H1 (cell line): ENCODE data around the gene ARNT2. TPM values are rescaled to one million over a fixed set of nuclear protein-coding genes. Genes with fewer than 3 reads are reported as not detected.
A peak's percentile ranks its signal among the peaks of the same experiment; 100 is the strongest.

Experiments
- CTCF ChIA-PET: fragments of 300-600 bp; sonication (Branson Sonifier 250); formaldehyde crosslinking; loops from one replicate; lab custom pipeline; 2021; ENCODE audit not compliant: partially characterized antibody; lab: Charles Lee
- POLR2A ChIA-PET: fragments of 300-600 bp; sonication (Branson Sonifier 250); formaldehyde crosslinking; loops from one replicate; lab custom pipeline; 2021; ENCODE audit warnings: inconsistent platforms; ENCODE audit not compliant: partially characterized antibody; lab: Charles Lee
- DNase-seq, 2 experiments: peaks; one replicate each; pipeline versions ENCODE4 v3.0.0 to v3.0.0-alpha.2; 2010 to 2022; ENCODE audit warnings: low spot score in 2 of 2, low read depth in 1 of 2, mixed read lengths in 1 of 2
- FAIRE-seq: peaks from 2 replicates; lab custom pipeline; 2011; peaks lifted over from hg19 to GRCh38; lab: Jason Lieb, UNC
- H2AFZ ChIP-seq: 2 replicates; pipeline ENCODE4 v1.8.1; 2012; ENCODE audit warnings: low read length, inconsistent platforms
- H2AK5ac ChIP-seq: 2 replicates; pipeline ENCODE4 v1.6.1; 2013; ENCODE audit warnings: low read depth, low read length
- H2BK120ac ChIP-seq: replicated peaks from 2 replicates; pipeline ENCODE3; 2013; ENCODE audit warnings: low read depth, low read length, inconsistent platforms
- H2BK12ac ChIP-seq: 2 replicates; pipeline ENCODE4 v1.6.1; 2013; ENCODE audit warnings: low read depth, low read length
- H2BK15ac ChIP-seq: 2 replicates; pipeline ENCODE4 v1.6.1; 2013; ENCODE audit warnings: low read length
- H2BK20ac ChIP-seq: 2 replicates; pipeline ENCODE4 v1.6.1; 2013; ENCODE audit warnings: low read length
- H2BK5ac ChIP-seq: 2 replicates; pipeline ENCODE4 v1.6.1; 2013; ENCODE audit warnings: low read depth, low read length
- H3K14ac ChIP-seq: 2 replicates; pipeline ENCODE4 v1.6.1; 2013; ENCODE audit warnings: inconsistent platforms; ENCODE audit not compliant: insufficient read length
- H3K18ac ChIP-seq: 2 replicates; pipeline ENCODE4 v1.6.1; 2013; ENCODE audit warnings: low read length; ENCODE audit errors: extremely low read depth
- H3K23ac ChIP-seq: 2 replicates; pipeline ENCODE4 v1.6.1; 2013; ENCODE audit warnings: inconsistent platforms; ENCODE audit not compliant: insufficient read length
- H3K23me2 ChIP-seq: 2 replicates; pipeline ENCODE4 v1.6.1; 2013; ENCODE audit warnings: low read depth, low read length
- H3K27ac ChIP-seq: 2 replicates; pipeline ENCODE4 v1.6.1; 2011; ENCODE audit warnings: low read depth, low read length, inconsistent platforms
- H3K27me3 ChIP-seq, 4 experiments: replicated peaks in 1 of 4; 1 replicate in 1 of 4; 2 replicates in 3 of 4; pipeline versions ENCODE4 v1.6.1 to v1.8.1; 2011 to 2013; ENCODE audit warnings: low read length in 3 of 4, mild to moderate bottlenecking in 3 of 4, inconsistent platforms in 2 of 4, mixed read lengths in 2 of 4, moderate library complexity in 1 of 4; ENCODE audit not compliant: control insufficient read depth in 3 of 4, insufficient read depth in 3 of 4; ENCODE audit errors: extremely low read depth in 1 of 4
- H3K36me3 ChIP-seq, 4 experiments: 2 replicates each; pipeline versions ENCODE4 v1.6.1 to v1.8.1; 2011 to 2013; ENCODE audit warnings: mild to moderate bottlenecking in 4 of 4, low read length in 3 of 4, moderate library complexity in 2 of 4, control low read depth in 1 of 4, inconsistent platforms in 1 of 4; ENCODE audit not compliant: insufficient read depth in 4 of 4, control insufficient read depth in 2 of 4
- H3K4ac ChIP-seq: replicated peaks from 2 replicates; pipeline ENCODE3; 2013; ENCODE audit warnings: low read length, low read depth, mixed read lengths, inconsistent platforms; ENCODE audit not compliant: insufficient read length
- H3K4me1 ChIP-seq, 4 experiments: replicated peaks in 1 of 4; 1 replicate in 1 of 4; 2 replicates in 3 of 4; pipeline versions ENCODE4 v1.6.1 to v1.8.1; 2011 to 2013; ENCODE audit warnings: low read length in 3 of 4, inconsistent platforms in 2 of 4, mixed read lengths in 1 of 4; ENCODE audit not compliant: insufficient read depth in 4 of 4, control insufficient read depth in 3 of 4
- H3K4me2 ChIP-seq, 2 experiments: 2 replicates each; pipeline versions ENCODE4 v1.6.1 to v1.8.1; 2011 to 2013; ENCODE audit warnings: low read depth in 2 of 2, low read length in 2 of 2, control low read depth in 1 of 2, inconsistent platforms in 1 of 2, mild to moderate bottlenecking in 1 of 2; ENCODE audit not compliant: insufficient read depth in 1 of 2
- H3K4me3 ChIP-seq, 4 experiments: fragments of 200-600, 300-600 bp in 1 of 4; sonication (generic), shearing (Covaris generic), sonication (Bioruptor Twin) in 1 of 4; 2 replicates each; pipeline versions ENCODE4 v1.5.1 to v1.8.1; 2011 to 2016; ENCODE audit warnings: low read length in 4 of 4, low read depth in 3 of 4, control low read depth in 2 of 4, inconsistent platforms in 2 of 4, mild to moderate bottlenecking in 2 of 4, mixed read lengths in 1 of 4, moderate library complexity in 1 of 4; ENCODE audit not compliant: insufficient read depth in 2 of 4; ENCODE audit errors: extremely low read depth in 1 of 4
- H3K56ac ChIP-seq: replicated peaks from 2 replicates; pipeline ENCODE3; 2013; ENCODE audit warnings: low read depth, mild to moderate bottlenecking, mixed read lengths, low read length, inconsistent platforms; ENCODE audit not compliant: insufficient read length
- H3K79me1 ChIP-seq: 2 replicates; pipeline ENCODE4 v1.6.1; 2013; ENCODE audit warnings: low read depth, low read length, control low read depth
- H3K79me2 ChIP-seq, 2 experiments: 2 replicates each; pipeline versions ENCODE4 v1.6.1 to v1.8.1; 2012 to 2013; ENCODE audit warnings: low read length in 2 of 2, mild to moderate bottlenecking in 2 of 2, inconsistent platforms in 1 of 2; ENCODE audit not compliant: insufficient read depth in 2 of 2, control insufficient read depth in 1 of 2
- H3K9ac ChIP-seq, 4 experiments: replicated peaks in 1 of 4; 1 replicate in 1 of 4; 2 replicates in 3 of 4; pipeline versions ENCODE4 v1.6.1 to v1.8.1; 2011 to 2013; ENCODE audit warnings: low read depth in 3 of 4, low read length in 3 of 4, control low read depth in 2 of 4, mild to moderate bottlenecking in 2 of 4, moderate library complexity in 2 of 4, inconsistent platforms in 1 of 4; ENCODE audit errors: extremely low read depth in 1 of 4
- H3K9me3 ChIP-seq, 2 experiments: 2 replicates each; pipeline versions ENCODE4 v1.6.1 to v1.8.1; 2012 to 2013; ENCODE audit warnings: mild to moderate bottlenecking in 2 of 2, moderate library complexity in 2 of 2, control low read depth in 1 of 2, inconsistent platforms in 1 of 2, low read depth in 1 of 2, low read length in 1 of 2, mixed read lengths in 1 of 2; ENCODE audit not compliant: insufficient read depth in 2 of 2
- H4K20me1 ChIP-seq, 2 experiments: replicated peaks in 1 of 2; 2 replicates each; pipeline versions ENCODE3 to v1.8.1; 2011 to 2013; ENCODE audit warnings: inconsistent platforms in 2 of 2, low read length in 2 of 2, mild to moderate bottlenecking in 1 of 2; ENCODE audit not compliant: insufficient read depth in 2 of 2, control insufficient read depth in 1 of 2
- H4K5ac ChIP-seq: 2 replicates; pipeline ENCODE4 v1.6.1; 2013; ENCODE audit warnings: low read length, low read depth, mixed read lengths, inconsistent platforms; ENCODE audit not compliant: insufficient read length
- H4K8ac ChIP-seq: 2 replicates; pipeline ENCODE4 v1.8.0; 2013; ENCODE audit warnings: mild to moderate bottlenecking, moderate library complexity, low read length, inconsistent platforms; ENCODE audit not compliant: insufficient read depth; ENCODE audit errors: extremely low read depth
- H4K91ac ChIP-seq: replicated peaks from 2 replicates; pipeline ENCODE3; 2013; ENCODE audit warnings: low read length, mixed read lengths, inconsistent platforms; ENCODE audit not compliant: insufficient read length
- JUN ChIP-seq: IDR thresholded peaks from 2 replicates; pipeline ENCODE4 v1.6.1; 2011; ENCODE audit warnings: low read depth, mild to moderate bottlenecking, improper control_type of control experiment, low read length
- MAFK ChIP-seq: IDR thresholded peaks from 2 replicates; pipeline ENCODE4 v1.6.1; 2012; ENCODE audit warnings: low read depth, mild to moderate bottlenecking, improper control_type of control experiment, low read length
- RAD21 ChIP-seq, 2 experiments: IDR thresholded peaks in 1 of 2; conservative IDR thresholded peaks in 1 of 2; 2 replicates each; pipeline ENCODE4 v1.6.1; 2011; ENCODE audit warnings: low read depth in 2 of 2, low read length in 2 of 2, improper control_type of control experiment in 1 of 2, inconsistent platforms in 1 of 2, mild to moderate bottlenecking in 1 of 2, moderate library complexity in 1 of 2
- SIRT6 ChIP-seq: IDR thresholded peaks from one replicate; pipeline ENCODE4 v1.7.1; 2012; ENCODE audit warnings: low read length, inconsistent platforms
- WGBS, 2 experiments: shearing (Covaris generic) in 1 of 2; methylation state at CpG; one replicate each; pipeline versions ENCODE4 v1.1.6 to v1.1.7; 2013 to 2015; ENCODE audit warnings: low lambda C conversion rate in 2 of 2, mixed read lengths in 2 of 2, inconsistent platforms in 1 of 2, low coverage in 1 of 2, missing lambda C conversion rate in 1 of 2; ENCODE audit not compliant: insufficient replicate concordance in 2 of 2, insufficient coverage in 1 of 2, insufficient read length in 1 of 2; ENCODE audit errors: extremely low coverage in 1 of 2, missing lambda C conversion rate in 1 of 2; 5-methylcytosine and 5-hydroxymethylcytosine counted together
- polyA plus RNA-seq, 7 experiments: library from polyadenylated mRNA; depleted of rRNA in 3 of 7; stranded (reverse) in 5 of 7; unstranded in 2 of 7; fragments of >200 nt in 5 of 7; fragments of 200-250 nt in 2 of 7; gene quantifications; 1 replicate in 5 of 7; 2 replicates in 1 of 7; 4 replicates in 1 of 7; pipeline versions ENCODE4 v1.2.1 to v1.2.3, GENCODE V29; 2011 to 2013; ENCODE audit warnings: missing spikeins in 2 of 7, mixed read lengths in 2 of 7
- total RNA-seq: library from RNA; stranded (reverse); fragmentation: NEBNext Ultra II Directional; extraction: Animal tissue kit (Norgen Biotek cat#: 25700); gene quantifications from 2 replicates; pipeline ENCODE4 v1.2.1, GENCODE V29; 2021
- TF ChIP-seq, protein P1 (sequence below), 3 experiments: IDR thresholded peaks; 1 replicate in 2 of 3; 2 replicates in 1 of 3; pipeline versions ENCODE4 v1.5.1 to v1.6.1; 2011; ENCODE audit warnings: low read length in 3 of 3, mild to moderate bottlenecking in 3 of 3, inconsistent platforms in 2 of 3, low read depth in 1 of 3, moderate library complexity in 1 of 3; ENCODE audit not compliant: insufficient read depth in 1 of 3; ENCODE audit errors: control extremely low read depth in 1 of 3

ARNT2 gene
- total and polyA plus RNA-seq, 2 of the 8 experiments (the other 6 are each of a cell fraction or from before 2014, with no cell fraction given): 9.5 to 14.6 TPM

DNA sequence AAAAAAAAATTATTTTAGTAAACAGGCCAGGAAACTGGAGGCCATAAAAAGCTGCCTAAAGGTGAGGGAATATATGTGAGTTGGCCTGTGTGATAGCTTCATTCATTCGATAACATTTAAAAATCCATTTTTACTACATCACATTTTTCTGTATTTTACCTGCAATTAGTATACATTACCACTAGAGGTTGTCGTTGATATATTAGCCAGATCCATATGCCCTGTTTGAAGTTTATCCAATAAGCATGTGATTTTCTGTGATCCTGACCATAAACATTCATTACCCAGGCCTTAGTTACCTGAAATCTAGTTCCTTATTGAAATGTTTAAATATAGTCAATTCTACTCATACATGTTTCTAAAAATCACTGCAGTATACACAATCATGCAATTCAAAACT is 71.4 kb downstream of the ARNT2 start:
- DNase-seq: no peak
- H2AFZ ChIP-seq: no peak overlapping the region
- no peaks in the 10 kb centered on the region for H3K79me1 ChIP-seq
- H3K4ac ChIP-seq: no peak overlapping the region
- H3K79me2 ChIP-seq: no peaks in the 10 kb centered on the region
- H4K91ac ChIP-seq: no peak overlapping the region
- FAIRE-seq: peak; percentile 48
- H2BK5ac ChIP-seq: no peak overlapping the region
- H3K4me1 ChIP-seq: peaks cover 10 to 28% (median 16%) of the 10 kb centered on the region in 4 experiments
- H3K23me2 ChIP-seq: no peaks in the 10 kb centered on the region
- no peak overlapping the region for H4K8ac ChIP-seq
- no peaks in the 10 kb centered on the region for H3K27me3 ChIP-seq
- H3K23ac ChIP-seq: no peak overlapping the region
- ChIA-PET CTCF (interaction anchor here (0.6 to 21.1 kb wide), 23 partner anchors 9 to 1082 kb away, joined by 3 to 187 read pairs (median 4); partner anchors contain the start of gene CEMIP), POLR2A (no interaction called here)
- H3K9me3 ChIP-seq: peaks cover 0 to 8% of the 10 kb centered on the region in 2 experiments; a peak in 2 of 4 replicates
- no peak overlapping the region for H2BK120ac ChIP-seq
- peaks cover 0 to 19% (median 8%) of the 10 kb centered on the region in 4 experiments; a peak in 4 of 8 replicates for H3K36me3 ChIP-seq
- no peak overlapping the region for H2BK15ac ChIP-seq
- no peak overlapping the region for H3K4me3 ChIP-seq
- H3K4me2 ChIP-seq: no peak overlapping the region
- H2AK5ac ChIP-seq: no peak overlapping the region
- TF ChIP-seq JUN (no peak), RAD21 (IDR thresholded peaks at IDR 0.05 in 1 of 2, conservative IDR thresholded peaks at IDR 0.05 in 1 of 2; ENCODE audit: low read depth in 2 of 2, low read length in 2 of 2) (peak in 1 of 2 experiments; percentile 11; a peak in 1 of 4 replicates), MAFK (no peak), SIRT6 (no peak)
- TF ChIP-seq, protein P1, sequence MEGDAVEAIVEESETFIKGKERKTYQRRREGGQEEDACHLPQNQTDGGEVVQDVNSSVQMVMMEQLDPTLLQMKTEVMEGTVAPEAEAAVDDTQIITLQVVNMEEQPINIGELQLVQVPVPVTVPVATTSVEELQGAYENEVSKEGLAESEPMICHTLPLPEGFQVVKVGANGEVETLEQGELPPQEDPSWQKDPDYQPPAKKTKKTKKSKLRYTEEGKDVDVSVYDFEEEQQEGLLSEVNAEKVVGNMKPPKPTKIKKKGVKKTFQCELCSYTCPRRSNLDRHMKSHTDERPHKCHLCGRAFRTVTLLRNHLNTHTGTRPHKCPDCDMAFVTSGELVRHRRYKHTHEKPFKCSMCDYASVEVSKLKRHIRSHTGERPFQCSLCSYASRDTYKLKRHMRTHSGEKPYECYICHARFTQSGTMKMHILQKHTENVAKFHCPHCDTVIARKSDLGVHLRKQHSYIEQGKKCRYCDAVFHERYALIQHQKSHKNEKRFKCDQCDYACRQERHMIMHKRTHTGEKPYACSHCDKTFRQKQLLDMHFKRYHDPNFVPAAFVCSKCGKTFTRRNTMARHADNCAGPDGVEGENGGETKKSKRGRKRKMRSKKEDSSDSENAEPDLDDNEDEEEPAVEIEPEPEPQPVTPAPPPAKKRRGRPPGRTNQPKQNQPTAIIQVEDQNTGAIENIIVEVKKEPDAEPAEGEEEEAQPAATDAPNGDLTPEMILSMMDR (IDR thresholded peaks at IDR 0.05; ENCODE audit: control extremely low read depth in 1 of 3, insufficient read depth in 1 of 3, low read depth in 1 of 3, low read length in 3 of 3): peak in 1 of 3 experiments; percentile 18; a peak in 2 of 4 replicates
- TF ChIP-seq, all 59 proteins: peak for 2
- Histone ChIP-seq H4K20me1 (no peaks in the 10 kb centered on the region), H3K56ac (no peak overlapping the region), H4K5ac (no peak overlapping the region), H3K9ac (no peak overlapping the region), H3K27ac (no peak overlapping the region), H2BK12ac (no peak overlapping the region), H3K14ac (no peak overlapping the region), H2BK20ac (no peak overlapping the region), H3K18ac (no peak overlapping the region)
- WGBS, 2 experiments: 88% methylated on average over 2 of the region's 2 CpGs; no CpG with 5 or more reads in 1 of the 2 experiments
